GM18526 (cell line): ENCODE results near the gene RC3H1.

Experiments
- POLR2A ChIP-seq: IDR thresholded peaks from 3 replicates; pipeline ENCODE4 v1.6.1; 2011; ENCODE audit not compliant: insufficient read length; ENCODE audit errors: extremely low read depth

The RC3H1 gene

DNA sequence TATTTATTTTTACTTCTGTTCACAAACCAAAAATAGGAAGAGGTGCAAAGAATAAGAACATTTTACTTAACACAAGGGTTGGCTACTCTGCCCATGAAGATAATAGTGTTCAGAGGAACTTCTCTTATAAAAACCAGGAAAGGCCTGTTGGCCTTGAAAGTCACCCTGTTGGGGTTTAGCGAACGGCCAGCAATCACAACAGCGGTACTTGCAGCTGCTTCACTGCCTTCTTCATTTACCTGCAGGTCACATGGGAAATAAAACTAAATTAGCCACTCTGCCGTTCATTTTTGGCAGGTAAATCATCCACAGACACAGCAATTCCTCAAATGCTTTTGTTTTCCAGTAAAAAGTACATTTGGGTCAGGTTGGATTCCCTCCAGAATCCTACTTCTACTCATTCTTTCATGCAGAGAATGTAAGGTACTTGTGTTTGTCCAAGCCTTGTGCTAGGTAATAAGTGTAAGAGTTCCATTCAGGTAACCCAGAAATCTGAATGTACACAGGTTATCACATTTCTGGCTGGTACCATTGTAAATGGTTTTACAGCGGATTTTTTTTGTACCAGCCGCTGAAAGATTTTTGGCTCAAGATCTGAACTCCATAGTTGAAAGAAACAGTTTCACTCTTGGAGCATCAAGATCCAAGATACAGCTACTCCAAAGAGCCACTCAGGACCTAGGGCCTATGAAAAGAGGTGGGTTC, 118.2 kb downstream of the RC3H1 start:
- TF ChIP-seq POLR2A, result no peak

DNA sequence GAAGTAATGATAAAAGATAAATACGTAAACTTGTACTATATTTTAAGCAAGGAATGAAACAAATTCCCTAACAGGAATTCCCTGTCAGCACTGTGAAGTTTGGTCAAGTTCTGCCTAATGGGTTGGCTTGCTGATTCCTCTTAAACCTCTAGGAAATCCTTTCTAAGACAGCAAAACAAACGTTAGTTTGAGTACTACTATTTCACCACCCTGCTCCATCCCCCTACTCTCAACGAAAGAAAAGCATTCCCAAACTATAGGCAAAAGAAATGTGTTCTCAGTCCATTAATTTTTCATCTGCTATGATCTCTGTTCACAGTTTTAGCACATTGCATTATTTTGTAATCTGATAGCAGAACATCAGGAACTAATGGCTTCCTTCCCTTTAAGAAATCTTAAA, 121.2 kb downstream of the RC3H1 start:
- no peak for TF ChIP-seq POLR2A

DNA sequence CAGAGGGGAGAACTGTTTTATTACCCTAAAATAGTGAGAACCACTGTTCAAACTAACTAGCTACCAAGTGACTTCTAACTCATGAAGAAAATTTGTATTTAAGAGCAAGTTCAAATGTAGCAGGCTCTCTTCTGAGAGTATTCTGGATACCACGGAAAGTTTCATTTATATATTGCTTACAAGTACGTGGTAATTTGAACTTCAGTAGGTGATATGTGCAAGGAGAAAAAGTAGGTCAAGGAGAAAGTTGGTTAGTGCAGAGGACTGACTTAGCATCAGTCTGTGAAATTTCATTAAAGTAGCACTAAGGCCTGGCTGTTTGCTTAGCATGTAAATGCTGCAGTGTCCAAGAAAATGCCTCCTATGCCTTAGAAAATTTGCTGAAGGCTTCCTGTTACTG, 121.7 kb downstream of the RC3H1 start:
- TF ChIP-seq POLR2A, result no peak

DNA sequence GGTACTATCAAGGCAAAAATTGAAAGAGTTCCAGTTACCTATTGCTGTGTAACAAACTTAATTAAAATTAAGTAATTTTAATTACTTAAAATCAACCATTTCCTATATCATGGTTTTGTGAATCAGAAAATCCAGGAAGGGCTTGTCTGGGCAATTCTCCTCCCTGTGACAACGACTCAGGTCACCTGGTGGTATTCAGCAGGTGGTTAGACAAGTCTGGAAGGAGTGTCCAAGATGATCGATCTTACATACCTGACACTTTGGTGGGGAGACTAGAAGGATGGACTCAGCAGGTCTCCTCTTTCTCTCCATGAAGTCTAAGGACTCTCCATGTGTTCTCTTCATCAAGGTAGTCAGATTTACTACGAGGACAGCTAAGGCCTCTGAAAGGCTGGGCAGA, 128.0 kb downstream of the RC3H1 start:
- TF ChIP-seq POLR2A, result no peak

DNA sequence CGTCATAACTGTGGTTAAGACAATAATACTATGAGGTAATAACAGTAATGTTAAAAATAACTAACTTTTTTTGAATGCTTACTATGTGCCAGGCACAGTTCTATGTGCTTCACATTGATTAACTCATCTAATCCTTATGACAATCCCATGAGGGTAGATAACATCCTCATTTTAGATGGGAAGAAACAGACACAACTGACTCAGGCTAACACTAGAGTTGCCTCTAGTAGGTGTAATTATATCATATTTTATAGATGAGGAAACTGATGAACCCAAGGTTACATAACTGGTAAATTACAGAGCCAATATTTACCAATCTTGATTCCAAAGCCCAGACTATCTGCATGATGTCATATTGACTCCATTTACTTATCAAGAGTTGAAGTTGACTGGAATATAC, 128.5 kb downstream of the RC3H1 start:
- TF ChIP-seq POLR2A, result no peak

DNA sequence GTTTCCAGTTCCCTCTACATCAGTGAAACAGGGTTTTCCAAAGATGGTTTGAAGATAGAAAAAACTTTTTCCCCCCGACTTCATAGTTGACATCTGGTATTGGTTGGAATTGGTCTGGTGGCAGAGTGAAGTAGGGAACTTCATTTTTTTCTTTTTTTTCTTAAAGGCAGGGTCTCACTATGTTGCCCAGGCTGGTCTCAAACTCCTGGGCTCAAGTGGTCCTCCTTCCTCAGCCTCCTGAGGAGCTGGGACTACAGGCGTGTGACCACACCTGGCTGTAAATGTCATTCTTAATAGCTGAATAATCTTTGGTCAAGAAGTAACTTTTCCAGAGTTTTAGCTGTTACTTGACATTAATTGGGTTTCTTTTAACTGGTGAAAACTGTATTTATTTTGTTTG, 132.3 kb downstream of the RC3H1 start:
- no peak for TF ChIP-seq POLR2A

DNA sequence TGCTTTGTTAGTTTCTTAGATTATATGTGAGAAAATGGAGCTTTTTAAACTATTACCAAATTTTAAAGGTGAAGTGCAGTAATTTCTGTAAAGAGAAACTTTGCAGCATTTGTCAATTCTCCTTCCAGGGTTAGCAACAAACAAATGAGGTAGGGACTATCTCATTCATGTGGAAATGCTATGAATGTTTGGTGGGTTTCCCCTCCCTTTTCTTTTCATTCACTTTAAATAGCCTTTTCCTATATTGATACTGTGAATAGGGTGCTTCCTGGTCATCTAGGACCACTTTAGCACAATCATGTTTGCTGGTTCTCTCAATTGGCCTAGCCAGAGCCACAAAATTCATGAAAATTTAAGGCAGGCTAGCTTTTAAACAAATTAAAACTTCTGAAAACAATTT, 133.4 kb downstream of the RC3H1 start:
- no peak for TF ChIP-seq POLR2A

DNA sequence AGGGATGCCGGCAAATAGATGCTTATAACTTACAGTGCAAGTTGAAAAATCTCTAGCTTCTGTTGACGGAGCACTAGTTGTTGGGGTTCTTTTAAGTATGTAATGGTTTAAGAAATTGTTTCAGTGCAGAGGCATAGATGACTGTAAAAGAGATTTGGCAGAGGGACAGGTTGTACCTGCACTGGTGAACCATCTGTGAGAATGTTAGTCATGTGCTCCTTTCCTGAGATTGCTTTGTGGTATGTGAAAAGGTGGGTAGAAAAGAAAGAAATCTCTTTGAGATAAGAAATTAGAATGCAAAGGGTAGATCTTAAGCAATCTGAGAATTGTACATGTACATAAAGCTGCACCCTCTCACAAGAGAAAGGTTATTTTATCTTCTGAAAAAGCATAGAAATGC, 134.5 kb downstream of the RC3H1 start:
- no peak for TF ChIP-seq POLR2A

DNA sequence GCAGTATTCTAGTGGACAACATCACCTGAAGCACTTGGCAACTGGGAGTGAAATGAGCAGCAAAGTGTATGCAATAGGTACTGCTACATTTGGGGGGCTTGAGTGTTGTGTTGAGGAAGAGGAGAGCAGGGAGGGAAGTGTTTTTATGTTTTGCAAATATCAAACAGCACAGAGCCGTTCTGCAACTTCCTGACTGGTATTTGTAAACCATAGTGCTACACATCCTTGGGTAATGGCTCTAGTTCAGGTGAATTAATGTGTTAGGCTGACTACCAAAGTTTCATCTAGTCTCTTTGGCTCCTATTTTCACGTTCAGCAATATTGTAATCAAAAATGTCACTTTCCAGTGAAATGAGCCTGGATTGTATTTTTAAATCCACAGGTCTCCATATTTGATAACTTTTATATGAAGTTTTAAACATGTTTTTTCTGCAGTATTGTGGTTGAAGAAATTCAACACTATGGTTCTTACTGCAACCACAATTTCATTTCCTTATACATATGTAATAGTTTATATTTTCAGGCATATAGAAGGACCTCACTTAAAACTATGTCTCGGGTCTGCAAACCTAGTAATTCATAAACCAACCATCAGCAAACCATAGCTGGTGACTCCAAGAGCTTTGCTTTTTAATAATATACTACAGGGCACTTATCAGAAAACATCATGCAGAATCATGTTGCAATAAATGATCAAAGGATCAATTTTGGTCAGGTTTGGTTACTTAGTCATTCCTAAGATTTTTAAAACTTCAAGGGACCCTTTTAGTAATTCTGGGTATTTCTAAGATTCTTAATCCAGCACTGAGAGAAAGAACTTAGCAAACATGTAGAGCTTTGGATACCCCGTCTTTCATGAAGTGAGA, 135.2 kb downstream of the RC3H1 start:
- no peak for TF ChIP-seq POLR2A

DNA sequence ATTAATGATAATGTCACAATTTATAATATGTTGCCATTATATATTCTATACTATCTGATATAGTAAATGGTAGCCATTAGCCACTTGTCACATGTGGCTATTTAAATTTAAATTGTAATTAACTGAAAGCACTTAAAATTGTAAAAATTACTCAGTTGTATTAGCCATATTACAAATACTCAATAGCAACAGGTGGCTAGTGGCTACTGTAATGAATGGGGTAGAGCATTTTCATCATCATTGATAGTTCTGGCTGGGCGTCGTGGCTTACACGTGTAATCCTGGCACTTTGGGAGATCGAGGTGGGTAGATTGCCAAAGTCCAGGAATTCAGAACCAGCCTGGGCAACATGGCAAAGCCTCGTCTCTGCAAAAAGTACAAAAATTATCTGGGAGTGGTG, 137.5 kb downstream of the RC3H1 start:
- TF ChIP-seq POLR2A, result no peak
